Activated naive CD4-positive, alpha-beta T cell treated with anti-CD3 and anti-CD28 coated beads, Interleukin-2, amount 50 U/mL, for 72 hours (primary cell): Measurements from ENCODE around the gene TMEM255B. TPM values are rescaled to one million over a fixed set of nuclear protein-coding genes. Genes with fewer than 3 reads are reported as not detected.
"Not testable (repeated sequence)": the region's sequence is repeated elsewhere in the genome, so short reads cannot be mapped to it uniquely, and the experiment has no call there.

Source experiments
- ATAC-seq, 2 donors: fragments of 150-1000 bp; cut with Tn5 transposase; 2 replicates each; pipeline ENCODE4 v1.10.0; 2021; ENCODE audit warnings: mild to moderate bottlenecking in 2 of 2, moderate library complexity in 2 of 2
- DNase-seq, 2 donors: peaks; one replicate each; pipeline ENCODE4 v3.0.0; 2021 to 2022; ENCODE audit warnings: low spot score in 2 of 2
- H3K27ac Mint-ChIP-seq, 2 donors: one replicate each; pipeline ENCODE4 v1.8.0; 2022; ENCODE audit warnings: mild to moderate bottlenecking in 2 of 2, mixed read lengths in 2 of 2
- H3K36me3 Mint-ChIP-seq, 2 donors: one replicate each; pipeline ENCODE4 v1.8.0; 2022; ENCODE audit warnings: mixed read lengths in 2 of 2
- H3K9me3 Mint-ChIP-seq, 2 donors: one replicate each; pipeline ENCODE4 v1.8.0; 2022; ENCODE audit warnings: mixed read lengths in 2 of 2
- total RNA-seq, 2 donors: library from RNA; stranded (reverse); gene quantifications; one replicate each; pipeline ENCODE4 v1.2.3, GENCODE V29; 2022

The TMEM255B gene
- total RNA-seq, 2 donors from 2014 or later, result 1.8 to 2.9 TPM

- ATAC-seq (peak in 1 of 2 donors; percentile 6), DNase-seq (peak in 1 of 2 donors; percentile 21)
- Mint-ChIP-seq H3K27ac (no peak overlapping the region), H3K9me3 (no peaks in the 10 kb centered on the region), H3K36me3 (no peaks in the 10 kb centered on the region)
These were observed 27.3 kb downstream of the TMEM255B start for GRCh38 chr13:113786262-113786841.

GRCh38 chr13:113787694-113788093 lies 28.7 kb downstream of the TMEM255B start:
- DNase-seq, result peak in 1 of 2 donors; percentile 11
- ATAC-seq, result no peak
- H3K9me3 Mint-ChIP-seq, result no peaks in the 10 kb centered on the region
- no peak overlapping the region for H3K27ac Mint-ChIP-seq
- H3K36me3 Mint-ChIP-seq, result no peaks in the 10 kb centered on the region

GRCh38 chr13:113788413-113789135 lies 29.5 kb downstream of the TMEM255B start:
- Mint-ChIP-seq H3K36me3 (no peaks in the 10 kb centered on the region), H3K27ac (no peak overlapping the region), H3K9me3 (no peaks in the 10 kb centered on the region)
- DNase-seq (peak in 1 of 2 donors; percentile 31), ATAC-seq (no peak)

- ATAC-seq, result no peak
- peak in 1 of 2 donors; percentile 23 for DNase-seq
- Mint-ChIP-seq H3K36me3 (no peaks in the 10 kb centered on the region), H3K27ac (no peak overlapping the region), H3K9me3 (no peaks in the 10 kb centered on the region)
These were observed 30.1 kb downstream of the TMEM255B start for GRCh38 chr13:113789167-113789566.

- peak in 1 of 2 donors; percentile 35 for DNase-seq
- not testable (repeated sequence) for H3K9me3 Mint-ChIP-seq, H3K27ac Mint-ChIP-seq, H3K36me3 Mint-ChIP-seq, ATAC-seq
These were observed 30.9 kb downstream of the TMEM255B start for GRCh38 chr13:113789931-113790330.

- DNase-seq (peak in 1 of 2 donors; percentile 51), ATAC-seq (no peak)
- Mint-ChIP-seq H3K27ac (no peak overlapping the region), H3K9me3 (no peaks in the 10 kb centered on the region), H3K36me3 (no peaks in the 10 kb centered on the region)
These were observed 32.2 kb downstream of the TMEM255B start for GRCh38 chr13:113791226-113791625.

- Mint-ChIP-seq H3K9me3 (no peaks in the 10 kb centered on the region), H3K36me3 (no peaks in the 10 kb centered on the region), H3K27ac (no peak overlapping the region)
- peak in 1 of 2 donors; percentile 26 for DNase-seq
- no peak for ATAC-seq
These were observed 32.7 kb downstream of the TMEM255B start for GRCh38 chr13:113791761-113792160.

- Mint-ChIP-seq H3K36me3 (no peaks in the 10 kb centered on the region), H3K27ac (no peak overlapping the region), H3K9me3 (no peaks in the 10 kb centered on the region)
- ATAC-seq (no peak), DNase-seq (peak in 1 of 2 donors; percentile 18)
These were observed 33.3 kb downstream of the TMEM255B start for GRCh38 chr13:113792236-113792770.

GRCh38 chr13:113792886-113793717 lies 34.1 kb downstream of the TMEM255B start:
- no peak for ATAC-seq
- DNase-seq, result no peak
- H3K27ac Mint-ChIP-seq, result no peak overlapping the region
- no peaks in the 10 kb centered on the region for H3K36me3 Mint-ChIP-seq
- H3K9me3 Mint-ChIP-seq, result no peaks in the 10 kb centered on the region

GRCh38 chr13:113793718-113794085 lies 34.7 kb downstream of the TMEM255B start:
- Mint-ChIP-seq H3K36me3 (no peaks in the 10 kb centered on the region), H3K9me3 (no peaks in the 10 kb centered on the region), H3K27ac (no peak overlapping the region)
- no peak for DNase-seq
- no peak for ATAC-seq

- DNase-seq (no peak), ATAC-seq (no peak)
- H3K9me3 Mint-ChIP-seq, result no peaks in the 10 kb centered on the region
- no peaks in the 10 kb centered on the region for H3K36me3 Mint-ChIP-seq
- no peak overlapping the region for H3K27ac Mint-ChIP-seq
These were observed 35.1 kb downstream of the TMEM255B start for GRCh38 chr13:113794086-113794485.

- Mint-ChIP-seq H3K27ac (no peak overlapping the region), H3K9me3 (no peaks in the 10 kb centered on the region), H3K36me3 (no peaks in the 10 kb centered on the region)
- ATAC-seq, result no peak
- no peak for DNase-seq
These were observed 35.7 kb downstream of the TMEM255B start for GRCh38 chr13:113794764-113795173.

- not testable (repeated sequence) for H3K27ac Mint-ChIP-seq, H3K36me3 Mint-ChIP-seq
These were observed 36.3 kb downstream of the TMEM255B start for GRCh38 chr13:113795362-113795761.

GRCh38 chr13:113796211-113796963 lies 37.4 kb downstream of the TMEM255B start:
- DNase-seq (no peak), ATAC-seq (no peak)
- Mint-ChIP-seq H3K27ac (no peak overlapping the region), H3K9me3 (no peaks in the 10 kb centered on the region), H3K36me3 (no peaks in the 10 kb centered on the region)

More at GRCh38 chr13:113795362-113795761, 36.3 kb downstream of the TMEM255B start:
- not testable (repeated sequence) for ATAC-seq, H3K9me3 Mint-ChIP-seq, DNase-seq

GRCh38 chr13:113796964-113797676 lies 38.1 kb downstream of the TMEM255B start:
- H3K27ac Mint-ChIP-seq, result no peak overlapping the region
- ATAC-seq (no peak), DNase-seq (no peak)
- no peaks in the 10 kb centered on the region for H3K9me3 Mint-ChIP-seq
- H3K36me3 Mint-ChIP-seq, result no peaks in the 10 kb centered on the region
